Activated CD8-positive, alpha-beta memory T cell treated with anti-CD3 and anti-CD28 coated beads, Interleukin-2, amount 50 U/mL, for 24 hours (primary cell): ENCODE results near the gene CYLD.

Source experiments
- DNase-seq: peaks from one replicate; pipeline ENCODE4 v3.0.0-alpha.2; 2020; ENCODE audit errors: extremely low read depth

The CYLD gene

GRCh38 chr16:50739031-50739430, 2.9 kb upstream of the CYLD start:
- no peak for DNase-seq

GRCh38 chr16:50740736-50741135, 1.1 kb upstream of the CYLD start:
- no peak for DNase-seq

DNA sequence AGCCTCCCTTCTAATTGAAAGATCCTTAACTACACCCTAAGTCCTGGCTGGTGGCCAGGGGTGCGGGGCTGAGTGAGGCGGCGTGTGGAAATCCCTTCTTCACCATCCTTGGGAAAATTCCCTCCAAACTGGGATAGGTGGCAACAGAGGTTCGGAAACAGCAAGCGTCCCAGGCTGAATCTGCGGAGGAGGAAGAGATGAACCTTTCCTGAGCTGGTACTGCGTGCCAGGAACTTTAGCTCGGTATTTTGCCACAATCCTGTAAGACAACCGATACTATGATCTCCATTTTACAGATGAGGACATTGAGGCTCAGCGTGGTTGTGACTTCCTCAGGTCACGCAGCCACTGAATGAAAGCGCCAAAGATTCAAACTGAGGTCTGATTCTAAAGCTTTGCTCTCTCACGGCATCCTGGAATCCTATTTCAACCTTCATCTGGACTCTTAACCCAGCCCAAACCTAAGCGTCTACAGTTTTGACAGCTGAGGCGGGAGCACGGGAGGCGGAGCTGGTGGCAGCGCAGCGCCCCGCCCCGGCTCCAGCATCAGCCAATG, 583 bp upstream of the CYLD start:
- no peak for DNase-seq

DNA sequence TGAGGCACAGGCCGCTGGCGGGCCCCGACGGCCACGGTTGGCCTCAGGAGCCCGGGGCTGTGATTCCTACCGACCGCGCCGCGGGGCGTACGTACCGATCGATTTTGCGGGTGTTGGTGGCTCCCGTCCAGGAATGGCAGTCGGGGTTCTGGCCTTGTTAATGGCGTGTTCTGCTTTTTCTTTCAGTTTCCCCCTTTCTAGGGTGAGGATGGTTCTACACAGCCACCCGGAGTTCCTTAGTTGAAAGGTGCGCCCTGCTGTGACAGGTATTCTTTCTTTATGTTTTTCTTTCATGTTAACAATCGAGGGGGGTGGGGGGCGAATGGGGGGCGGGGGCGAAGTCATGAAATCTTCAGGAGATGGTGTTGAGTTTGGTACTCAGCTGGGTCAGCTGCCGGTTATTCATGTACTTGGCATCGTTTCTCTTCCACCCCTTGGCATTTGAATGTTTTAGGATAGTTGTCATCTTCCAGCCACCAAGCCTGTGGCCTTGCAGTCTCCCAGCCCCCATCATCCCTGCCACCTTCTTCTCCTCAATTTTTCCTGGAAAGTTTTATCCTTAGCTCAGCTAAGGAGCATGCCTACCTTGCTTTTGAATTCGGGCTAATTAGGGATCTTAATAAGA, 802 bp downstream of the CYLD start:
- no peak for DNase-seq

GRCh38 chr16:50743581-50744225, 1.8 kb downstream of the CYLD start:
- DNase-seq: no peak

DNA sequence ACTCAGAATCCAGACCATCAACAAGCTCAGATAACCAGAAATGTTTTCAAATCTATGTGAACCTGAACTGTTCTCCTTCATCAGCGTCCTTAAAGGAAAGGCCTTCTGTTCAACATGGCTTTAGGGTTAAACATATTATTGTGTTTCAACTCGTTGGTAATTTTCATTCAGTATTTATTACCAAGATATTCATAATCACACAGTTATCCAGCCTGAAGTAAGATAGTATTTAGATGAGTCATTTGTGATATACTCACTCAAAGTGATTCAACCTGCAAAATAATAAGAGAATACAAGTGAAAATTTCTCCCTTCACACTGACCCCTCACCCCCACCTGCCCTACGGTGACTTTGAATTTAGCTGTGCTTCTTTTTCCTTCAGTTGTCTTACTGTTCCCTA, 3.0 kb downstream of the CYLD start:
- no peak for DNase-seq

GRCh38 chr16:50745940-50746339, 4.1 kb downstream of the CYLD start:
- no peak for DNase-seq

GRCh38 chr16:50747207-50747956, 5.5 kb downstream of the CYLD start:
- no peak for DNase-seq

GRCh38 chr16:50751528-50751927, 9.6 kb downstream of the CYLD start:
- no peak for DNase-seq

- no peak for DNase-seq
Observed at GRCh38 chr16:50752471-50753235, 10.8 kb downstream of the CYLD start.

- no peak for DNase-seq
Observed at GRCh38 chr16:50756473-50756872, 14.6 kb downstream of the CYLD start.

DNA sequence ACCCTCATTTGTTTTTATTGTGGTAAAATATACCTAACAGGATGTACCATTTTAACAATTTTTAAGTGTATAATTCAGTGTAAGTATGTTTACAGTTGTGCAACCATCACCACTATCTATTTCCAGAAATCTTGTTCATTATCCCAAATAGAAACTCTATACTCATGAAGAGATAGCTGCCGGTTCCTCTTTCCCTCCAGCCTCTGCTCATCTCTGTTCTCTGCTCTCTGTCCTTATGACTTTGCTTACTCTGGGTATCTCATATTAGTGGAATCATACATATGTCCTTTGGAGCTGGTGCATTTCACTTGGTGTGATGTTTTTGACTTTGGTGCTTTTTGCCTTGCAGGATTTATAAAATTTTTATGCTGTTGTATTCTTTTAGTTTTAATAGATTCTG, 19.4 kb downstream of the CYLD start:
- DNase-seq: no peak

DNA sequence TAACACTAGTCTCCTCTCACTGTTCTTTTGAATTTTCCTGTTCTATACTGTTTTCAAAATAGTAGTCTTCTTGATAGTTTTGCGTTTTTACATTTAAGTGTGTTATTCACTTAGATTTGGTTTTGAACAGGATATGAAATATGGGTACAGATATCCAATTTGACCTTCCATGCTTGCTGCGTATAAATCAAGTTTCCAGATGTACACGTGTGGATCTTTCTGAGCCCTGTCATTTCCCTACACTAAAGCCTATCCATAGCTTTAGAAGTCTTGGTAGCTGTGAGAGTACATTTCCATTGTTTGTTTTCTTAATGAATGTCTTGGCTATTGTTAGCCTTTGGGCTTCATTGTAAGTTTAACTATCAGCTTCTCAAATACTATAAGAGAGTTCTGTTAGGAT, 20.4 kb downstream of the CYLD start:
- no peak for DNase-seq

GRCh38 chr16:50763211-50763610, 21.3 kb downstream of the CYLD start:
- DNase-seq: no peak

- no peak for DNase-seq
Observed at GRCh38 chr16:50765260-50765659, 23.4 kb downstream of the CYLD start.

- no peak for DNase-seq
Observed at GRCh38 chr16:50765861-50766260, 24.0 kb downstream of the CYLD start.

- no peak for DNase-seq
Observed at GRCh38 chr16:50767197-50767596, 25.3 kb downstream of the CYLD start.

- DNase-seq: no peak
Observed at GRCh38 chr16:50771366-50771765, 29.5 kb downstream of the CYLD start.

DNA sequence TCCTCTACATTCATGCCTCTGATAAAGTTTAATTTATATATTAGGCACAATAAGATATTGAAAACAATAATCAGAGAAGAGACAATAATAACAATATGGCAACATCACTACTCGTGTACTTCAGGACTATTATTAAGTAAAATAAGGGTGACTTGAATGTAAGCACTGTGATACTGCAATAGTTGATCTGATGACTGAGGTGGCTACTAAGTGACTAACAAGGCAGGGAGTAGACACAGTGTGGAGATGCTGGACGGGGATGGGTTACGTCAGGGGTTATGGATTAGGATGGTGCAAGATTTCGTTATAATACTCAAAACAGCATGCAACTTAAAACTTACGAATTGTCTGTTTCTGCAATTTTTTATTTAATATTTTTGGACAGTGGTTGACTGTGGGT, 32.5 kb downstream of the CYLD start:
- no peak for DNase-seq

- no peak for DNase-seq
Observed at GRCh38 chr16:50774960-50775359, 33.1 kb downstream of the CYLD start.

DNA sequence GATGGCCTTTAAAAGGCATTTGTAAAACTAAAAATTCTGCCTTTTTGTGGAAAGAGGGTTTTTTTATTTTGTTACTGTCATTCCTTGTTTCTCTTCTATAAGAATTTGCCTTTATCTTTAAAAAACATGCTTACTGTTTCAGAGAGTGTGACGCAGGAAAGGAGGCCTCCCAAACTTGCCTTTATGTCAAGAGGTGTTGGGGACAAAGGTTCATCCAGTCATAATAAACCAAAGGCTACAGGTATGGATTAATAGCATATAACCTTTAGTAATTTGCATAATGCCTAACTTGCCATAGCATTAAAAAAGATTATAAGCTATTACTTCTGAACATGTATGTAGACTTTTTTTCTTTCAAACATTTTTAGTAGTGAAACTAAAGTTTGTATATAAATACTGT, 34.2 kb downstream of the CYLD start:
- DNase-seq: no peak
